ENCODE results near the gene MGRN1. TPM values are rescaled to one million over a fixed set of nuclear protein-coding genes. Genes with fewer than 3 reads are reported as not detected.
"Not testable (repeated sequence)": the region's sequence is repeated elsewhere in the genome, so short reads cannot be mapped to it uniquely, and the experiment has no call there.

MGRN1 gene
- total RNA-seq, 4 donors from 2014 or later: 15.8 to 25.6 (median 22.0) TPM

GRCh38 chr16:4650443-4651074 is 25.9 kb downstream of the MGRN1 start:
- TF ChIP-seq CTCF (IDR thresholded peaks at IDR 0.05): peak; percentile 33 to 80 (median 64)
- WGBS, 2 donors: 82 to 85% methylated on average over 11 to 13 of the region's 15 CpGs
- H3K27me3 ChIP-seq; H3K4me3 ChIP-seq; H3K27ac ChIP-seq; intact Hi-C loops (cut with DNase I); DNase-seq; H3K9me3 ChIP-seq; H3K4me1 ChIP-seq: not testable (repeated sequence)
- peaks cover 9 to 87% (median 24%) of the 10 kb centered on the region in 3 donors for H3K36me3 ChIP-seq

GRCh38 chr16:4651827-4652226 is 27.2 kb downstream of the MGRN1 start:
- H3K4me3 ChIP-seq: no peak overlapping the region
- TF ChIP-seq CTCF (IDR thresholded peaks at IDR 0.05) (no peak), POLR2A (IDR thresholded peaks at IDR 0.05) (no peak)
- no peaks in the 10 kb centered on the region for H3K27me3 ChIP-seq
- WGBS, 2 donors: 80 to 94% methylated on average over 2 to 6 of the region's 13 CpGs
- H3K27ac ChIP-seq: no peak overlapping the region
- peaks cover 0 to 9% (median 0%) of the 10 kb centered on the region in 3 donors for H3K4me1 ChIP-seq
- peaks cover 20 to 90% (median 26%) of the 10 kb centered on the region in 3 donors for H3K36me3 ChIP-seq
- DNase-seq: no peak
- H3K9me3 ChIP-seq: no peaks in the 10 kb centered on the region
- intact Hi-C loops (cut with DNase I): no loop called here

GRCh38 chr16:4652561-4652960 is 27.9 kb downstream of the MGRN1 start:
- Histone ChIP-seq H3K27me3 (no peaks in the 10 kb centered on the region), H3K4me3 (no peak overlapping the region), H3K4me1 (peaks cover 0 to 9% (median 0%) of the 10 kb centered on the region in 3 donors), H3K9me3 (no peaks in the 10 kb centered on the region), H3K36me3 (peaks cover 20 to 92% (median 26%) of the 10 kb centered on the region in 3 donors), H3K27ac (no peak overlapping the region)
- 67 to 92% methylated on average over 1 to 21 of the region's 25 CpGs for WGBS, 2 donors
- no peak for TF ChIP-seq POLR2A (IDR thresholded peaks at IDR 0.05)
- TF ChIP-seq CTCF (IDR thresholded peaks at IDR 0.05): no peak
- intact Hi-C loops (cut with DNase I): no loop called here
- DNase-seq: no peak

GRCh38 chr16:4654011-4654963 is 29.7 kb downstream of the MGRN1 start:
- no peaks in the 10 kb centered on the region for H3K9me3 ChIP-seq
- no peak overlapping the region for H3K4me3 ChIP-seq
- WGBS, 2 donors: 78 to 80% methylated on average over 2 to 8 of the region's 16 CpGs
- no peak overlapping the region for H3K27ac ChIP-seq
- intact Hi-C loops (cut with DNase I): no loop called here
- H3K27me3 ChIP-seq: no peaks in the 10 kb centered on the region
- no peak for DNase-seq
- peaks cover 0 to 9% (median 0%) of the 10 kb centered on the region in 3 donors for H3K4me1 ChIP-seq
- TF ChIP-seq POLR2A (IDR thresholded peaks at IDR 0.05) (no peak), CTCF (IDR thresholded peaks at IDR 0.05) (no peak)
- peaks cover 25 to 100% (median 26%) of the 10 kb centered on the region in 3 donors for H3K36me3 ChIP-seq
